Left renal pelvis (tissue), 4 donors: ENCODE results near the gene ARL2BP. TPM values are rescaled to one million over a fixed set of nuclear protein-coding genes. Genes with fewer than 3 reads are reported as not detected.
"Not testable (repeated sequence)": the region's sequence is repeated elsewhere in the genome, so short reads cannot be mapped to it uniquely, and the experiment has no call there.

Experiments
- DNase-seq, 4 donors: peaks; one replicate each; pipeline ENCODE4 v3.0.0-alpha.2; 2013; ENCODE audit warnings: low read depth in 4 of 4, low spot score in 3 of 4
- polyA plus RNA-seq, 4 donors: library from polyadenylated mRNA; unstranded; fragments of 120-200 nt; gene quantifications; one replicate each; pipeline ENCODE4 v1.2.1, GENCODE V29; 2013; ENCODE audit not compliant: insufficient read length in 4 of 4

ARL2BP gene
- polyA plus RNA-seq, result 100 to 1,000 TPM in 1 of 4 donors, 10 to 100 TPM in 3; 68.2 to 101 (median 87.3) TPM

DNA sequence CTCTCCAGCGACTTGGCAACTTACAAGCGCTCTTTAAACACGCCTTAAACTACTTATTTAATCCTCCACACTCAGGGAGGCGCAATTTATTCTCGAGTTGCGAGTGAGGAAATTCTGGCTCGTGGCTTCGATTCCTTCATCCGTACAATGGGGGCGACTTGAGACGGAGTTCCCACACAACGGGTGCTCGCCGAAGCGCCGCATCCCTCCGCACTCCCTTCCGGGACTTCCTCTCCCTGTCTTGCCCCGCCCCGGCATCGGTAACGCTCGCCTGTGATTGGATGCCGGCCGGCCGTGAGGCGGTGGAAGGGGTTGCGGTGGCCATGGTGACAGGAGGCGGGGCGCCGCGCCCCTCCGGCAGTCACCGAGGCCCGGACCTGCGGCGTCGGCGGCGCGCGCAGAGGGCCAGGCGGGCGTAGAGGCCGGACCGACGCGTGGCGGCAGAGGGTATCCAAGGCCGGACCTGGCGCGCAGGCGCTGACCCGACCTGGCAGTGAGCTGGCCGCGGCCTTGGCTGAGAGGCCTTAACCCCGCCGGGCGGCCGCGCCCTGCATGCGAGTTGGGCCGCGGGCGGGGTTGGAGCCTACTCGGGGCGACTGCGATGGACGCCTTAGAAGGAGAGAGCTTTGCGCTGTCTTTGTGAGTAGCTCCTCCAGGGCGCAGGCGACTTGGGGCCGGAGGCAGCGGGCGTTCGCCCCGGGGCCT is at the start of gene ARL2BP:
ARL2BP (plus strand) TSS at position 493 of the 705 bp plus-strand sequence; CDS start at position 602, 109 bp downstream.
- peak; percentile 86 to 93 (median 90) for DNase-seq

DNA sequence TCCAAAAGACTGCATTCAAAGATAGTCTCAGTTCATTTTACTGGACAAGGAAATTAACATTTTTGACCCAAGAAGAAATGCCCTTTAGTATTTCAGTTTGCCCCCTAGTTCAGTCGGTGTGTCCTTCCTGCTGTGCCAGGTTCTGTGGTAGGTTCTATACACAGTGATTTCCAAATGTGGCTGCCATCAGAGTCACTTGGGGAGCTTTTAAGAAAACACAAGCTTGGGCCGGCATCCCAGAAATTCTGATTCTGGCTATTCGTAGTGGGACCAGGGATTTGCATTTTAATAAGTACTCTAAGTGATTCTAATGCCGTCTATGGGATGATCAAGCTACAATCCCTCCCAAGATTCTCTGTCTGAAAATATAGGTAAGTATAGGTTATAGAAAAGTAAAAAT is 48.8 kb upstream of the ARL2BP start:
- no peak for DNase-seq

DNA sequence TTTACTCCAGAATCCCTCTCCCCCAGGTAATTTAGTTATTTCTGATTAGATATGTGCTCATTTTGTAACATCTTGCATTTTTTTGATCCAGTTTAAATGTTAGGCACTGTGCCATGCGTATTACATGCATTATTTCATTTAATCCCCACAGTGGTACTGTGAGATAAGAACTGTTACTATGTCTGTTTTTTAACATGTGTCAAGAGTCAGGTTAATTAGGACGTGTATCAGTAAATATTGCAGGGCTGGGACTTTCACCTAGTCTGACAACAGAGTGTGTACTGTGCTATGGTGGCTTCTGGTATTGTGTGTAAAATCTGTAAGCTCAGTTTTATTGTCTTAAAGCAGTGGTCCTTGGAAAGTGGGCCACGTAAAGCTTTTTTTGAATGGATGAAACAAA is 48.3 kb upstream of the ARL2BP start:
- DNase-seq, result no peak

DNA sequence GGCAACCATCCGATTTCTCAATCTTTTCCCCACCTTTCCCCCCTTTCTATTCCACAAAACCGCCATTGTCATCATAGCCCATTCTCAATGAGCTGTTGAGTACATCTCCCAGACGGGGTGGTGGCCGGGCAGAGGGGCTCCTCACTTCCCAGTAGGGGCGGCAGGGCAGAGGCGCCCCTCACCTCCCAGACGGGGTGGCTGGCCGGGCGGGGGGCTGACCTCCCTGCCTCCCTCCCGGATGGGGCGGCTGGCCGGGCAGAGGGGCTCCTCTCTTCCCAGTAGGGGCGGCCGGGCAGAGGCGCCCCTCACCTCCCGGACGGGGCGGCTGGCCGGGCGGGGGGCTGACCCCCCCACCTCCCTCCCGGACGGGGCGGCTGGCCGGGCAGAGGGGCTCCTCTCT is 44.7 kb upstream of the ARL2BP start:
- DNase-seq, result not testable (repeated sequence)

DNA sequence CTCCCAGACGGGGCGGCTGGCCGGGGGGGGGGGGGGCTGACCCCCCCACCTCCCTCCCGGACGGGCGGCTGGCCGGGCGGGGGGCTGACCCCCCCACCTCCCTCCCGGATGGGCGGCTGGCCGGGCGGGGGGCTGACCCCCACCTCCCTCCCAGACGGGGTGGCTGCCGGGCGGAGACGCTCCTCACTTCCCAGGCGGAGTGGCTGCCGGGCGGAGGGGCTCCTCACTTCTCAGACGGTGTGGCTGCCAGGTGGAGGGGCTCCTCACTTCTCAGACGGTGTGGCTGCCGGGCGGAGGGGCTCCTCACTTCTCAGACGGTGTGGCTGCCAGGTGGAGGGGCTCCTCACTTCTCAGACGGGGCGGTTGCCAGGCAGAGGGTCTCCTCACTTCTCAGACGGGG is 44.1 kb upstream of the ARL2BP start:
- not testable (repeated sequence) for DNase-seq

DNA sequence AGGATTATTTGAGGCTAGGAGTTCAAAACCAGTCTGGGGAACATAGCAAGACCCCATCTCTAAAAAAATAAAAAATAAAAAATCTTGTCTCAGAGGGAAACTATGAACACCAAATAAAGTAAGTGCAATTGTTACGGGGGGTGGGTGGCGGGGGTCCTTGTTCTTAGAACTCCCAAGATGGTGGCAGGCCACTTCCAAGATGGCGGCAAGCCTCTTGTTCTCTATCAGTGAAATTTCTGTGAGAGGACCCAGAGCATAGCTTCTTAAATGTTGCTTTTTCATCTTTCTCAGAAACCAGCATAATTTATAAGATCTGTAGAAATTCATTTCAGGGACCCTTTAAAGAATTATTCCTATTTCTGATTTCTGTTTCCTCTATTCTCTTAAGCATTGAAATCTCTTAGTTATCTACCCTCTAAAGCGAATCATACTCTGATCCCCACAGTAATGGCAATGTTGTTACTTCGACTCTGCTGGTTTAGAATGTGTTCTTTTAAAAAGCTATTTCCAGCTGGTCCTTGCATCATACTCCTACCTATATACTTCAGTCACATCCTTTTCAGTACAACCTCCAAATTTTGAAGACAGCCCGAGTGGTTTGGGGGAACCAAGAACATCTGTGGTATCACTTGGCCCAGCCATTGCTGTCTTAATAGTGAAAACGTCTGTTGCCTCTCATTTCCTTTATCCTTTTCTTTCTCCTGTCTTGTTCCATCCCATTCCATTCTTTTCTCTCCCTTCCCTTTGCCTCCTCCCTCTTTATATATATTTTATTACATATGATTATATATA is 42.8 kb upstream of the ARL2BP start:
- no peak for DNase-seq

DNA sequence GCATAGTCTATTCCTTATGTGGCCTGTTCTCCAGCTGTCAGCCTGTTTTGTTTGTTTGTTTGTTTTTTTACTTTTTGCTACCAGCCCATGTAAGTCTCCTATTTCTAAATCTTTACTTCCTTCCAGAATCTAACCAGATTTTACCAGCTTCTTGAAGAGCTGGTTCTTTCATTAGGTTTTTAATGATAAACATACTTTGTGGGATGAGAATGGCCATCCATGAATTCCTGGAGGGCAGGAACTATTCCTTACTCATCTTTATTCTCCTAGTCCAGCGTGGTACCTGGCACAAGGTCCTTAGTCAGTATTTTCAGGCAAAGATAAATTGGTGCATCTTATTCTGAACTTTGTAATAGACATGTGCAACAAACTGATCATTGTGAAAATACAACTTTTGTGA is 41.6 kb upstream of the ARL2BP start:
- no peak for DNase-seq

DNA sequence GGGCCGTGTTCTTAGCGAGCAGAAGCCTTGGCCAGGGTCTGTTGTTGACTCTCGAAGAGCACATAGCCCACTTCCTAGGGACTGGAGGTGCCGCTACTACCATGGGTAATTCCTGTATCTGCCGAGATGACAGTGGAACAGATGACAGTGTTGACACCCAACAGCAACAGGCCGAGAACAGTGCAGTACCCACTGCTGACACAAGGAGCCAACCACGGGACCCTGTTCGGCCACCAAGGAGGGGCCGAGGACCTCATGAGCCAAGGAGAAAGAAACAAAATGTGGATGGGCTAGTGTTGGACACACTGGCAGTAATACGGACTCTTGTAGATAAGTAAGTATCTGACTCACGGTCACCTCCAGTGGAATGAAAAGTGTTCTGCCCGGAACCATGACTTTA is 40.4 kb upstream of the ARL2BP start:
- no peak for DNase-seq

DNA sequence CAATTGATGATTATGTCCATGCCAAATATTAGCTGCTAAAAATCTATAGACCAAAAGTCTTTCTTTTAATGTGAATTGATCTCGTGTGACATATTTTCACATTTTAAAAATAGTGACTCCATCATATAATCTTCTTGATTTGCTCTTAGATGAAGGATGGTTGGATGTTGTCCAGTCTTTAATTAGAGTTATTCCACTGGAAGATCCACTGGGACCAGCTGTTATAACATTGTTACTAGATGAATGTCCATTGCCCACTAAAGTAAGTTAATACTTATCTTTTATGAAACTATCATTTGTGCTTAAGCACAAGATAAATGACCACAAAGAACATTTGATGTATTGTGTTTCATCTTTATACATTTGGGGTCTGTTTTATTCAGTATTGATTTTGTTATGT is 36.1 kb upstream of the ARL2BP start:
- no peak for DNase-seq

DNA sequence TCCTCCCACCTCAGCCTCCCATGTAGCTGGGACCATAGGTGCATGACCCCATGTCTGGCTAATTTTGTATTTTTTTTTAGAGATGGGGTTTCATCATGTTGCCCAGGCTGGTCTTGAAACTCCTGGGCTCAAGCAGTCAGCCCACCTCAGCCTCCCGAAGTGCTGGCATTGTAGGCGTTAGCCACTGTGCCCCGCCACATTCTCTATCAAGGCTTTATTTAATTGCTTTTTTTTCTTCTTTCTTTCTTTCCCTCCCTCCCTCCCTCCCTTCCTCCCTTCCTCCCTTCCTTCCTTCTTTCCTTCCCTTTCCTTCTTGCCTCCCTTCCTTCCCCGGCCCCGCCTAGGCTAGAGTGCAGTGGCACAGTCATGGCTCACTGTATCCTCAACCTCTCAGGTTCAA is 35.3 kb upstream of the ARL2BP start:
- no peak for DNase-seq

DNA sequence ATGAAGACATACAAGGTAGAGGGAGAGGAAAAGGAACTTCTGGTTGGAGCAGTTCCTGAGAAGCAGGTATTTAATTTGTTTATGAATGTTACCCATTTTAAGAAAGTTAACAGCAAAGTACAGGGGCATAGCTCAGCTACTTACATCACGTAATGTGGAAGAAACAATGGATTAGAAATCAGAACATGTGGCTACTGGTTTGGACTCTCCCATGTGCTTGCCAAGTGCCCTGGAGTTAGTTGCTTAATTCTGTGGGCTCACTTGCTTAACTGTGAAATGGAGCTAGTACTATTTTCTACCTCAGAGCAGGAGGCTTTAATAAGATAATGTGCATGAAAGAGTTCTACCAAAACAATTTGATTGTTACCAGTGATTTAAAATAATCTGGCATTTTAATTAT is 31.6 kb upstream of the ARL2BP start:
- no peak for DNase-seq

DNA sequence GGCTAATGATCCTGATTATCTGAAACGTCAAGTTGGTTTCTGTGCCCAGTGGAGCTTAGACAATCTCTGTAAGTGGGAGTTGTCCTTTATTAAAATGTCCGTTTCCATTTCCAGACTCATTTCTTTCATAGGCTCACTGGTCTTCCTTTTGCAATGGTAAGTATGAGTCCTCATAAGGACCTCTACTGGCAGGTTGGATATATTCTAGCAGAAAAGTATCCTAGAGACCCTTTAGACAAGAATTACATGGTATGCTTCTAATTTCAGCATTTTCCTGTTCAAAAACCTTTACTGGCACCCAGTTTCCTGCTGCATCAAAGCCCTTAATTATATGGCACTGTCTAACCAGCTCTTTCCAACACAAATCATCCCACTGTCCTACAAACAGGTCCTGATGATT is 28.1 kb upstream of the ARL2BP start:
- DNase-seq, result no peak

DNA sequence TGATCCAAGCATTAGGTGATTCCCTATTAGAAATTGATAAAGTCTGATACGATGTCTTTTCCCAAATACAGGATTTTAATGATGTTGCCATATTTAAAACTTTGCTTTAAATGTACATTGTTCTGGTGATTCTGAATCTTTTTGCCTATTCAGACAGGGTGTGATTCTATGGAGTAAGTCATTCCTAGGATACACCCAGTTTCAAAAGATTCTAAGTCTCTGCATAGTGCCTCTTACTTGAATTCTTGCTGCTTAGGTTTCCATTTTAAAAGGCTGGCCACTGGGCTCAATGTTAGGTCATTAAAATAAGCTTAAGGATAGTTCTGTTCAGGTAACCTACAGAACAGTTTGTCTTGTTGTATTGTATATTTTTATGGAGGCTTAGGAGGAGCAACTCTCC is 22.0 kb upstream of the ARL2BP start:
- no peak for DNase-seq

DNA sequence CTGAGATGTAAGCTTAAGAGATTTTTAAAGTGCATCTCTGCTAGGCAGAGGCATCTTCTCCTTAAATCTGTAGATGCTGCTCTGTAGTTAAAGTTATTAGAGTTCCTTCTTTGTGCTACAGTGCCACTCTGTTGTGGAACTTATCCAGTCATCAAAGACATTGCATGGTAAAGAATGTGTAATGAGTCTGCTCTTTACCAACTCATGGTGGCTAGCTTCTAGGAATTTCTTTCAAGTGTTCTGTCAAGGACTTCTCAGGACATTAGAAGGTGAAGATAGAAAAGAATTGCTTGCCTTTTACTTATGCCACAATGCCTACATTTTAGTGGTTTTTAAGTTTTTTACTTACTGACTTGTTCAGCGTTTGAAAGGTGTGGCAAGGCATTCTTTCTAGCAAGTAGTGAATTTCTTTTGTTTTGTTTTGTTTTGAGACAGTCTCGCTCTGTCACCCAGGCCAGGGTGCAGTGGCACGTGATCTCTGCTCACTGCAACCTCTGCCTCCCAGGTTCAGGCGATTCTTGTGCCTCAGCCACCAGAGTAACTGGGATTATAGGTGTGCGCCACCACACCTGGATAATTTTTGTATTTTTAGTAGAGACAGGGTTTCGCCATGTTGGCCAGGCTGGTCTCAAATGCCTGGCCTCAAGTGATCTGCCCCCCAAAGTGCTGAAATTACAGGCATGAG is 20.3 kb upstream of the ARL2BP start:
- no peak for DNase-seq

DNA sequence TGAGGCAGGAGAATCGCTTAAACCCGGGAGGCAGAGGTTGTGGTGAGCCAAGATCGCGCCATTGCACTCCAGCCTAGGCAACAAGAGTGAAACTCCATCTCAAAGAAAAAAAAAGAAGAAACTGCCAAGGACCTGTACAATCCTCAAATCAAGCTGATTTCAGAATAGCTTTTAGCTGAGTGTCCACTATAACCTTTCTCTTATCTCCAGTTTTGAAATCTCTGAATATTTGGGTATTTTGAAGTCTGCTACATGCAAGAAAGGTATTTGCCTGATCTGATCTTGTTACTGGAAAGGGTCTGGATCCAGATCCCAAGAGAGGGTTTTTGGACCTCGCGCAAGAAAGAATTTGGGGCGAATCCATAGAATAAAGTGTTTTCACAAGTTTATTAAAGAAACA is 19.1 kb upstream of the ARL2BP start:
- no peak for DNase-seq

DNA sequence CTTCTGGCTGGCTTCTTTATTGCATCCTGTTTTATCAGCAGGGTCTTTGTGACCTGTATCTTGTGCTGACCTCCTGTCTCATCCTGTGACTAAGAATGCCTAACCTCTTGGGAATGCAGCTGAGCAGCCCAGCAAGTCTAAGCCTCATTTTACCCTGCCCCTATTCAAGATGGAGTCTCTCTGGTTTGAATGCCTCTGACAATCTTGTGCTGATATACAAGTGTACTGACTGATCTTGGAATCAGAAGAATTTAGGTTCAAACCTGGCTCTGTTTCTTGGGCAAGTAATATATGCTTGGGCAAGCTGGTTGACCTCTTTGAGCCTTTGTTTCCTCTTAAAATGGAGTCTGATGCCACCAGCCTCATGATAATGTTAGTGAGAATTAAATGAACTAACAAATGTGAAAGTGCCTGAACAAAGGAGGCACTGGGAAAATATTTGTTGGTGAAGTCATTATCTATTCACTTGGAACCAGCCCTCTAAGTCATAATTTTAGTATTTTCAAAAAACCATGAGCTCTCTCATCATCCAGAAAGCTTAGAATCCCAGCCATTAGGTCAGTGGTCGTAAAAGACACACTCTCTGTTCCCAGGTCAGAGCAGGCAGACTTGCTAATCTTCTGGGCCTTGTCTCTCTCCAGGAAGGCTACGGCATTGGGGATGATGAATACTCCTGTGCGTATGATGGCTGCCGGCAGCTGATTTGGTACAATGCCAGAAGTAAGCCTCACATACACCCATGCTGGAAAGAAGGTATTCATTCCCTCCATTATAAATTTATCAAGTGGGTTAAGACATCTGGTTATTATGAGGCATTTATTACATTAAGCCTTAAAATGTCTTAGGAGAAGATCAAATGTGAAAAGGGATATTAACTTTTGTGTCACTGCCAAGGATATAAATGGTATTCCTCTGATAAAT is 18.1 kb upstream of the ARL2BP start:
- no peak for DNase-seq

DNA sequence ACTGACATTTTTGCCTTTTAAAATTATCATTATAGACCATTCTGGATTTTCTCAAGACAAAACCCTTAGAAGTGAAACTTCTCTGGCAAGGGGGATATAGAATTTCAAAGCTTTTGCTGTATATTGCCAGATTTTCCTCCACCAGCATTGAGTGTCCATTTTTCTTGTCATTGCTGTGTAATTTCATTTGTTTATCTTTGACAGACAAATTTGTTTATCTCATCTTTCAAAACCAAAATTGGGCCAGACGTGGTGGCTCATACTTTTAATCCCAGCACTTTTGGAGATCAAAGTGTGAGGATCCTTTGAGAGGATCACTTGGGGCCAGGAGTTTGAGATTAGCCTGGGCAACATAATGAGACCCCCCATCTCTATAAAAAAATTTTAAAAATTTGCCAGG is 16.0 kb upstream of the ARL2BP start:
- no peak for DNase-seq

DNA sequence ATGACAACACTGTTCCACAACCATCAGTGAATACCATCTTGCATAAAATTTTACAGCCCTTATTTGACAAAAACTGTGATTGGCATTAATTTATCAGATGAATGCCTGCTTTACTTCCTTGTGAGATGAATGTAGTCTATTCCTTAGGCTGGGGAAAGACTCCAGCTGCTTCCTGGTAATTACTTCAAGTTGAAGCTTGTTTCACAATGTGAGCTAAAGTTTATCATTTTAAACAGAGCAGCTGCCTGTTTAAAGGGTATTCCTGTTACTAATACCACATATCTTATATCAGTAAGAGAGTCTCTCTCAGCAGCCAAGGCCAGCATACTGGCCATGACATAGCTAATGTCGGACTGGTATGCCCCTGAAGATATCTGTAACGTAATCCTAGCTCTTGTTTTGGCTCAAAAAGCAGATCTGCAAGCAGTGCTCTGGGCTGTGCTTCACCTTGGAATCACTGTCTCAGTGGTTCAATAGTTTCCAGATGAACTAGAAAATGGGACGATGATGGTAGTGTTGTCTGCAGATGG is 13.2 kb upstream of the ARL2BP start:
- DNase-seq, result no peak

DNA sequence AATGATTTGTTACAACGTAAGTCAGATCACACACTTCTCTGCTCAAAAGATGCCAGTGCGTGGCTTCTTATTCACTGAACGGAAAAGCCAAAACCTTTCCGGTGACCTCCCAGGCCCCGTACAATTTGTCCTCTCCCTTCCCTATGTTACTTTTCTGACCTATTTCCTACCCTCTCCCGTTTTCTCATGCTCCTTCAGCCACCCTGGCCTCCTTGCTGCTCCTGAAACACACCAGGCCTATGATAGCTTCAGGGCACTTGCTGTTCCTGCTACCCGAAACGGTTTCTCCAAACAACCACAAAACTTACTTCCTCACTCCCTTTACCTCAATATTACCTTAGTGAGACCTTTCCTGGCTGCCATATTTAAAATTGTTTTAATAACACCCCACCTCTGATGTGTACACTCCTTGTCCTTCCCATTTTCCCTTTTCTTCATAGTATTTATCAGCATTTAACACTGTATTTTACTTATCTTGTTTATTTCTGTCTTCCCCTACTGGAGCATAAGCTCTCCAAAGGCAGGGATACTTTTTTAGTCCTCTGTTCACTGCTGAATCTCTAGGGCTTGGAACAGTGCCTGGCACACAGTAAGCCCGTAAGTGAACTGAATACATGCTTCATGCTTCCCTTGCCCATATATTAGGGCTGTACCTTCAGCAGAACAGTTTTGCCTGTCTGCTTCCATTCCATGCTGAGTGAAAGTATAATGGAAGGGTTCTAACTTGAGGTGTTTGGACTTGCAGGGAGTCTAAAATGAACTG is 10.9 kb upstream of the ARL2BP start:
- DNase-seq, result no peak

DNA sequence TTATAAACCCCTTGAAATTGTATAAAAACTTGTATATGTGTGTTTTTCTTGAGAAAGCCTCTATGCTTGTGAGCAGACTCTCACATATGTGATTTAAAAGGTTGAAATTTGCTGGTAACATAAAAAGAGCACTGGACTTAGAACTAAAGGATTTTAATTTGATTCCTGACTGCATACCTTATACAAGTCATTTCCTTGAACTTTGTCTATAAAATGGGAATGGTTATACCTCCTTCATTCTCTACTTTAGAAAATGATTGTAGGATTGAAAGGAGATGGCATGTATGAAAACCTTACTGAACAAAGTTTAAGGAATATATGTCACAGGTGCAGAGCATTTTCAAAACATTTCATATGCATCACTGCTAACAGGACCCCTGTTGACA is 10.4 kb upstream of the ARL2BP start:
- DNase-seq, result no peak
